Neural crest cell (in vitro differentiated cells): ENCODE results near the gene SF3A2. TPM values are rescaled to one million over a fixed set of nuclear protein-coding genes. Genes with fewer than 3 reads are reported as not detected.

Experiments used
- DNase-seq: peaks from one replicate; pipeline ENCODE4 v3.0.0; 2021; ENCODE audit warnings: low read depth, mixed read lengths, low spot score
- H3K27ac Mint-ChIP-seq: one replicate; pipeline ENCODE4 v1.8.0; 2021; ENCODE audit warnings: mild to moderate bottlenecking, mixed read lengths; ENCODE audit not compliant: unreplicated experiment
- H3K27me3 Mint-ChIP-seq: 2 replicates; pipeline ENCODE4 v1.8.0; 2021; ENCODE audit warnings: low read depth, mild to moderate bottlenecking, mixed read lengths
- H3K36me3 Mint-ChIP-seq: 2 replicates; pipeline ENCODE4 v1.8.0; 2021; ENCODE audit warnings: low read depth, mild to moderate bottlenecking, mixed read lengths
- H3K4me1 Mint-ChIP-seq: 2 replicates; pipeline ENCODE4 v1.8.0; 2021; ENCODE audit warnings: mixed read lengths
- H3K4me3 Mint-ChIP-seq: one replicate; pipeline ENCODE4 v1.8.0; 2021; ENCODE audit warnings: mild to moderate bottlenecking, mixed read lengths
- H3K9me3 Mint-ChIP-seq: 2 replicates; pipeline ENCODE4 v1.8.0; 2021; ENCODE audit warnings: mixed read lengths
- total RNA-seq: library from RNA; stranded (reverse); gene quantifications from 2 replicates; pipeline ENCODE4 v1.2.1, GENCODE V29; 2021
- TF ChIP-seq, protein P1 (sequence below): fragments of 200-600 bp; sonication (generic); conservative IDR thresholded peaks from 2 replicates; pipeline ENCODE4 v1.5.0; 2021; ENCODE audit warnings: antibody characterized with exemption, mild to moderate bottlenecking

Gene SF3A2
- total RNA-seq, 1 donor from 2014 or later, result 189 TPM

DNA sequence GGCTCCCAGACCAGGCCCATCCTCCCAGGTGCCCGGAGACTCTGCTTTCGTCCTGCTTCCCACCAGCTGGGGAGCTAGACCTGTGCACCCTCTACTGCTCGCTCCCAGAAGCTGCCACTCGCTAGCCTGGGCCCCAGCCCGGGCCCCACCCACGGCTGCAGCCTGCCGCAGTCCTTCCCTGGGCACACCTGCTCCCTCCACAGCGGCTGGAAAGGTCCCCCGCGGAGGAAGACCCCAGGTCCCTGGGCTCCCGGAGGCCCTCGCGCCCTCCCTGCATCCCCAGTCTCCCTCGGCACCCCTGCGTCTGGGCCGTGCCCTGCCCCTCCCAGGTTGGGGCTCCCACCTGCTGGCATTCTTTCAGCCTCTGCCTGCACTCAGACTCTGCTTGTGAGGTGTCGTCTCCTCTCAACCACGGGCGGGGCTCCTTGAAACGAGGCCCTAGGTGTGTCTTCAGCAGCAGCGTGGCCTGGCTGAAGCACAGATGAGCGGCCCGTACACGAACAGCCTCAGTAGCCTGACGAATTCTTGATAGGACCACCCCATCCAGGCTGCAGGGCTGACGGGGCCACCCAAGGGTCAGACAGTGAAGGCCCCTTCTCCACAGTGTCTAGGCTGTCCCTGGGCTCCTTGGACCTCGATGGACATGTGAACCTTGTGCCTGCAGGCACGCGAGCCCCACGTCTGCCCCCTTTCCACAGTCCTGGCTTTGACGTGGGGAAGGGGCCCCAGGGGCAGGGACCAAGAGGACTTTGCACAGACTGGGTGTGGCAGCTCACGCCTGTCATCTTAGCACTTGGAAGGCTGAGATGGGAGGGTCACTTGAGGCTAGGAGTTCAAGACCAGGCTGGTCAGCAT is 44.9 kb upstream of the SF3A2 start:
- Mint-ChIP-seq H3K4me1 (no peaks in the 10 kb centered on the region), H3K27ac (no peak overlapping the region), H3K4me3 (no peak overlapping the region), H3K27me3 (no peaks in the 10 kb centered on the region), H3K9me3 (no peaks in the 10 kb centered on the region), H3K36me3 (peaks cover 3% of the 10 kb centered on the region)
- TF ChIP-seq, protein P1, sequence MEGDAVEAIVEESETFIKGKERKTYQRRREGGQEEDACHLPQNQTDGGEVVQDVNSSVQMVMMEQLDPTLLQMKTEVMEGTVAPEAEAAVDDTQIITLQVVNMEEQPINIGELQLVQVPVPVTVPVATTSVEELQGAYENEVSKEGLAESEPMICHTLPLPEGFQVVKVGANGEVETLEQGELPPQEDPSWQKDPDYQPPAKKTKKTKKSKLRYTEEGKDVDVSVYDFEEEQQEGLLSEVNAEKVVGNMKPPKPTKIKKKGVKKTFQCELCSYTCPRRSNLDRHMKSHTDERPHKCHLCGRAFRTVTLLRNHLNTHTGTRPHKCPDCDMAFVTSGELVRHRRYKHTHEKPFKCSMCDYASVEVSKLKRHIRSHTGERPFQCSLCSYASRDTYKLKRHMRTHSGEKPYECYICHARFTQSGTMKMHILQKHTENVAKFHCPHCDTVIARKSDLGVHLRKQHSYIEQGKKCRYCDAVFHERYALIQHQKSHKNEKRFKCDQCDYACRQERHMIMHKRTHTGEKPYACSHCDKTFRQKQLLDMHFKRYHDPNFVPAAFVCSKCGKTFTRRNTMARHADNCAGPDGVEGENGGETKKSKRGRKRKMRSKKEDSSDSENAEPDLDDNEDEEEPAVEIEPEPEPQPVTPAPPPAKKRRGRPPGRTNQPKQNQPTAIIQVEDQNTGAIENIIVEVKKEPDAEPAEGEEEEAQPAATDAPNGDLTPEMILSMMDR, result no peak
- no peak for DNase-seq

DNA sequence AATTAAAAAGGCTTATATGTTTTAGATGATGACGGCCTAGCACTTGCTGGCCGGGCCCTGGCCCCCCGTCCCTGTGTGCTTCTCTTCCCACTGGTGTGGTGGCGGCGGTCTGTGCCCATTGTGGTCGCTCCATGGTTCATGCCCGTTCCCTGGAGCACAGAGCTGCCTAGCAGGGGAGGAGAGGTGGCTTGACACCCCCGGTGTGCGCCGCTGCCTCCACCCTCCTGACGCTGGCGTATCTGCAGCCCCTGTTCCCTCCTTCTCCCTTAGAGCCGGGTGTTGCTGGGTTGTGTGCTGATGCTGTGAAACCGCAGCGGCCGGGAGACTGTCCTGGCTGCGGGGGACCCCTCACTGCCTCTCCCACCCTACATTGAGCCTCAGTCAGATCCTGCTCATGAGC is 43.8 kb upstream of the SF3A2 start:
- no peaks in the 10 kb centered on the region for H3K9me3 Mint-ChIP-seq
- H3K4me1 Mint-ChIP-seq, result no peaks in the 10 kb centered on the region
- no peaks in the 10 kb centered on the region for H3K27me3 Mint-ChIP-seq
- no peak overlapping the region for H3K27ac Mint-ChIP-seq
- no peak overlapping the region for H3K4me3 Mint-ChIP-seq
- no peak for DNase-seq
- TF ChIP-seq, protein P1, result no peak
- H3K36me3 Mint-ChIP-seq, result peaks cover 3% of the 10 kb centered on the region

DNA sequence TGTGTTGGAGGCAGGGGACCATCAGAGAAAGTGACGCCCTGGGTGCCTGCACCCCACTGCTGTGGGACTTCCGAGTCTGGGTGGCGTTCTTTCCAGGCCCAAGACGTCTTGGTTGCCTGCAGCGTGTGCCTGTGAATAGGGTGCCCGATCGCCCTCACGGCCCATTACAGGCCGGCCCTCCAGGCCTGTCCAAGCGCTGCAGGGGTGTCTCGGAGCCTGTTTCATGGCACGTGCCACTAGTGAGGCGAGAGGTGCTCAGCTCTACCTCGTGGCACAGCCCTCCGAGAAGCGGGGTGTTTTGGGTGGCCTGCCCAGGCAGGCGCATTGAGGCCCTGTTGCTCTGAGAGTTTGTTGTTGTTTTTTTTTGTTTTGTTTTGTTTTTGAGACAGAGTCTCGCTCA is 42.8 kb upstream of the SF3A2 start:
- DNase-seq, result no peak
- no peak overlapping the region for H3K27ac Mint-ChIP-seq
- H3K36me3 Mint-ChIP-seq, result peaks cover 3% of the 10 kb centered on the region
- peaks cover 2% of the 10 kb centered on the region for H3K4me1 Mint-ChIP-seq
- H3K27me3 Mint-ChIP-seq, result no peaks in the 10 kb centered on the region
- TF ChIP-seq, protein P1, result no peak
- H3K4me3 Mint-ChIP-seq, result no peak overlapping the region
- no peaks in the 10 kb centered on the region for H3K9me3 Mint-ChIP-seq

DNA sequence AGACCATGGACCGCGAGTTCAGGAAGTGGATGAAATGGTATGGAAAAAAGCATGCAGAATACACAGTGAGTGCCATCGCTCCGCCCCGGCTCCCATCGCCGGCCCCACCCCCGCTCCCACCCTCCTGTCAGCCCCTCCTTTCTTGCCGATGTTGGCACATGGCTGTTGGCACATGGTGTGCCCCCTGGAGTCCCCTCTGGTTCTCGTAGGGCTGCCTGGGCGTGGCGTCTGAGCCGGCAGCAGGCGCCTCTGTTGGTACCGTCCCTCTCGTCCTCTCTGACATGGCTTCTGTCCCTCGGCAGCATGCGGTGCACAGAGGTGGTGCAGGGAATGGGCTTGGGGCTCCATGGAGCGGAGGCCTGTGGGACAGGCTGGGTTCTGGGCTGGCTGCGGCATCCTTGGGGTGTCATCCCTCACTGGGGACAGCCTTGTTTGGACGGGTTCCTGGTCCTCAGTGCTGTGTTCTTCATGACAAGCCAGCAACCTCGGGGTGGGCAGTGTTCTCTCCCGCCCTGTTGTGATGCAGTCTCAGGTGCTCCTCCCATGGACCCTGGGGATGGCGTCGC is 42.0 kb upstream of the SF3A2 start:
- no peaks in the 10 kb centered on the region for H3K27me3 Mint-ChIP-seq
- no peak overlapping the region for H3K4me3 Mint-ChIP-seq
- H3K36me3 Mint-ChIP-seq, result peaks cover 3% of the 10 kb centered on the region
- H3K9me3 Mint-ChIP-seq, result no peaks in the 10 kb centered on the region
- TF ChIP-seq, protein P1, result no peak
- peaks cover 5% of the 10 kb centered on the region for H3K4me1 Mint-ChIP-seq
- DNase-seq, result no peak
- H3K27ac Mint-ChIP-seq, result no peak overlapping the region

DNA sequence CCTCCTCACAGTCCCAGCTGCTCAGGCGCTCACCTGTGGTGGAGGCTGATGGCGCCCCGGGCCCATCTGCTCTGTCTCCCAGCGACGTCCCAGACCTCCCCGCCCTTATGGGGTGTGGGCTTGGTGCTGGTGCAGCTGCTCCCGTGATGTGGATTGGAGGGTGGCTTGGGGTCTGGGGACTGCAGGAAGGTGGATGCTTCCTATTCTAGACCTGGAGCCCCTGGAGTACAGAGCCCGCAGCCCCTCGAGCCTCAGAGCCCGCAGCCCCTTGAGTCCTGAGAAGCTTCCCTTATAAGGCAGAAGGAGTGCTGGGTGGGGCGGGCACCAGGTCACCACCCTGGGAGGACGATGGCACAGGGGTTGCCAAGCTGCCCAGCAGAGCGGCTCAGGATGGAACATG is 41.3 kb upstream of the SF3A2 start:
- peaks cover 5% of the 10 kb centered on the region for H3K4me1 Mint-ChIP-seq
- no peak for DNase-seq
- H3K36me3 Mint-ChIP-seq, result peaks cover 3% of the 10 kb centered on the region
- H3K27ac Mint-ChIP-seq, result no peak overlapping the region
- TF ChIP-seq, protein P1, result no peak
- H3K4me3 Mint-ChIP-seq, result no peak overlapping the region
- no peaks in the 10 kb centered on the region for H3K9me3 Mint-ChIP-seq
- H3K27me3 Mint-ChIP-seq, result no peaks in the 10 kb centered on the region
